Rectal smooth muscle tissue (tissue), 1 donor: Measurements from ENCODE around the gene GPC6.

Source experiments
- H3K27ac ChIP-seq: one replicate; pipeline ENCODE4 v1.7.0; 2013; ENCODE audit warnings: low read depth, low read length, inconsistent platforms
- H3K27me3 ChIP-seq: one replicate; pipeline ENCODE4 v1.7.0; 2013; ENCODE audit warnings: low read length; ENCODE audit not compliant: control insufficient read depth, insufficient read depth
- H3K36me3 ChIP-seq: one replicate; pipeline ENCODE4 v1.7.0; 2013; ENCODE audit warnings: low read length; ENCODE audit not compliant: control insufficient read depth, insufficient read depth
- H3K4me1 ChIP-seq: one replicate; pipeline ENCODE4 v1.7.0; 2013; ENCODE audit warnings: low read length; ENCODE audit not compliant: control insufficient read depth, insufficient read depth
- H3K4me3 ChIP-seq: one replicate; pipeline ENCODE4 v1.7.0; 2013; ENCODE audit warnings: low read length
- H3K9ac ChIP-seq: one replicate; pipeline ENCODE4 v1.7.0; 2013; ENCODE audit warnings: low read length

The GPC6 gene

DNA sequence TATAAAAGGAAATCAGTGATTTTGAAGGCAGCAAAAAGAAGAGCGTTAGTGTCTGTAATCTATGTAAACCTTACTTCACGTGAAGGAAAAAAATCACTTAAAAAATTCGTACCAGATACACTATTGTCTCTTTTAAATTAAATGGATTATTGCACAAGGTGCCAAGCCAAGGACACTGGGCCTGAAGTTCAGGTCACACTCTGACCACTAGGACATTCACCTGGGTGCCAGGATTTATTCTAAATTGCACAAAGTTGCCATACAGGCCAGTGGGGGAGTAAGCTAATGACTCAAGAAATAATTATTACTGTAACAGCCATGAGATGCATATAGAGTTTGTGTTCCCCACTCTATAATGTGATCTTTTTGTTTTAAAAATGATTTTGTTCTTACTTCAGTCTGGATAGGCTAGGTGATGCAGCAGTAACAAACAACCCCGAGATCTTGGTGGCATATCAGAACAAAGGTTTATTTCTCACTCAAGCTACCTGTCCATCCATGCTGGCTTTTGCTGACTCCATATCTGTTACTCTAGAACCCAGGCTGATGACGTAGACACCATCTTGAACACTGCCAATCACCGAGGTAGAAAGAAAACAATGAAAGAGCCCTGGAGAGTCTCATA, 1000.8 kb downstream of the GPC6 start:
- H3K9ac ChIP-seq: no peak overlapping the region

DNA sequence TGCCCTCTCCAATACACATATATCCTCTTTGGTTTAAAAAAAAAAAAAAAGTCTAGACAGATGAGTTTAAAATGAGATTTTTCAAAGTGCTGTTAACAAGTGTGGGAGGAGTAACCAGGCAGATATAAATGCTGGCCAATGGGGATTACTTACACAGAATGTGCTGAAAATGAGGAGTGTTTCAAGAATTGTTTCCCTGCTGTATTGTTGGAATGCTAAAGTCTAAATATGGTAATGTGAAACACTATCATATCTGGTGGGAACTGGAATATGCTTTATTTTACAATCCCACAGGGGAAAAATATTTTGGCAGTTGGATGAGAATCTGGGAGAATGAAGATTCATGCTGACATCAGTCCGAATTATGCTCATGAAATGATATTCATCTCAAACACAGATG, 1002.2 kb downstream of the GPC6 start:
- H3K4me1 ChIP-seq: peaks cover 2% of the 10 kb centered on the region
- H3K9ac ChIP-seq: no peak overlapping the region
- H3K27ac ChIP-seq: no peak overlapping the region
- no peak overlapping the region for H3K4me3 ChIP-seq
- H3K36me3 ChIP-seq: no peaks in the 10 kb centered on the region
- no peaks in the 10 kb centered on the region for H3K27me3 ChIP-seq

More for the DNA sequence above, 1000.8 kb downstream of the GPC6 start:
- Histone ChIP-seq H3K27ac (no peak overlapping the region), H3K27me3 (no peaks in the 10 kb centered on the region), H3K36me3 (no peaks in the 10 kb centered on the region), H3K4me3 (no peak overlapping the region), H3K4me1 (peaks cover 2% of the 10 kb centered on the region)

DNA sequence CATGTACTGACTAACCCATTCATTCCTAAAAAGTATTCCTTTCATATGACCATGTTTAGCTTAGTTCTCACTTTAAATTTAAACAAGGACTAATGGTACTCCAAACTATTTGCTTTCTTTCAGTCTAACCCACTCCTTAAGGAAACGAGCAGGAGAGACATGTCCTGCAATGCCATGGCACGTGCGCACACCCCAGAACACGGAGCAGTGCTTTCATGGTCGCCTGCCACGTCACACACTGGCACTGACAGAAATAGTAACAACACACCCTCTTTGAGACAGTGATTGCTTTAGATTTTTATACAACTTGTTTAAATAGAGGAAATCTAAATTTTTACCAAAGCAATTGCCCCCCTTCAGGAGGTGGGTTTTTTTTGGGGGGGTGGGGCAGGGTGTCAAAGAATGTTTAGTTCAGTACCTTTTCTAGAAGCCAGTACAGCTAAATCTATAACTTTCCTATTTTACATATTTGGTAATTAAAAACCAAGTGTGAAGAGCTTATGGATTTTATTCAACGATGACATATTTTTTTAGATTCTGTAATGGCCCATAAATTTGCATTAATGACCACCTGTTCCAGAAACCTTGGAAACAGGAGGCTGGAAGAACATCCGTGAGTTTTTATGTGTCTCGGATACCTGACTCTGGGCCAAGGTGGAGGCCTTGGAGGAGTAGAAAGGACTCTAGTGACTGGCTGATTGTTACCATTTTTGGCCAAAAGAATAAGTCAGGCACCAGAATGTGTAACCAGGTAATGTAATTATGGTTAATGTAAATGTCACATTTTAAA, 1005.7 kb downstream of the GPC6 start:
- no peaks in the 10 kb centered on the region for H3K36me3 ChIP-seq
- H3K9ac ChIP-seq: no peak overlapping the region
- no peak overlapping the region for H3K4me3 ChIP-seq
- peaks cover 2% of the 10 kb centered on the region for H3K4me1 ChIP-seq
- no peak overlapping the region for H3K27ac ChIP-seq
- no peaks in the 10 kb centered on the region for H3K27me3 ChIP-seq

DNA sequence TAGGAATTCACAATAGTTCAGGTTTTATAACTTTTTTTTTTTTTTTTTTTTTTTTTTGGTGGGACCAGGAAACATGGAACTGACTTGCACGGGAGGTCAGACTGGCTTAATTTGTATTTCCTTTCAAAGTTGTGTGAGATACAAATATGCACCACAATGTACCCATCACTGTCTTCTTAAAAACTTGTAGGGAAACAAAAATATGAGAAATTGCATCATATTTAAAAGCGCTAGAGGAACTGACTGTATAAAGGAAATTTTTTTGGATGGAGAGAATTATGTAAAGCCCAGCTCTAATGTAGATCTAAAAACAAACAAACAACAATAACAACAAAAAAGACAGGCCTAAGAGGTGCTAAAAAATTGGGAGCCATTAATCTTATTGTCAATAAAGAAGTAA, 1006.3 kb downstream of the GPC6 start:
- no peaks in the 10 kb centered on the region for H3K36me3 ChIP-seq
- H3K9ac ChIP-seq: no peak overlapping the region
- H3K27me3 ChIP-seq: no peaks in the 10 kb centered on the region
- H3K27ac ChIP-seq: no peak overlapping the region
- peaks cover 2% of the 10 kb centered on the region for H3K4me1 ChIP-seq
- H3K4me3 ChIP-seq: no peak overlapping the region

DNA sequence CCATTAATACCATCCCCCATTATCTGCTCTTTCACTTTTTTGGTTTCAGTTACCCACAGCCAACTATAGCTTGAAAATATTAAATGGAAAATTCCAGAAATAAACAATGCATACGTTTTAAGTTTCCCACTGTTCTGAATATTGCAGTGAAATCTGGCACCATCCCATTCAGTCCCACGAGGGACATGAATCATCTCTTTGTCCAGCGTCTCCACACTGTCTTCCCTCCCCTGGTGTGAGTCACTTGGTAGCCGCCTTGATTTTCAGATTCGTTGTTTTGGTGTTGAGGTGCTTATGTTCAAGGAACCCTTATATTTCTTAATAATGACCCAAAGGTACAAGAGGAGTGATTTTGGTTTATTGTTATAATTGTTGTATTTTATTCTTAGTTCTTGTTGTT, 1006.8 kb downstream of the GPC6 start:
- no peak overlapping the region for H3K27ac ChIP-seq
- no peak overlapping the region for H3K9ac ChIP-seq
- H3K4me3 ChIP-seq: no peak overlapping the region
- no peaks in the 10 kb centered on the region for H3K36me3 ChIP-seq
- no peaks in the 10 kb centered on the region for H3K27me3 ChIP-seq
- peaks cover 1% of the 10 kb centered on the region for H3K4me1 ChIP-seq

DNA sequence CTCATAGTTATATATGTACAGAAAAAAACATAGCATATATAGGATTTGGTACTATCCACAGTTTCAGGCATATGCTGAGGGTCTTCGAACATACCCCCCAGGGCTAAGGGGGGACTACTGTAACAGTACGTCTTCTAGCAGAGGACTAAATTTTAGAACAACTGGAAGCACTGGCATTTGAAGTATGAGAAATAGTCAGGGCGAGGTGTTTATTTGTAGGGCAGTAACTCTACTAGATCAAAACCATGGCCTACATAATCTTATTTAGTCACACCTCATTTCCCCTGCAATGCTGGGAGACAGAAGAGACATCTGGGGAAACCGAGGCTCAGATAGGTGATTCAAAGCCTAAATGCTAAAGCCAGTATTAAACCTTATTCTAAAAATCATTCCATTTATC, 1007.2 kb downstream of the GPC6 start:
- no peaks in the 10 kb centered on the region for H3K27me3 ChIP-seq
- H3K27ac ChIP-seq: no peak overlapping the region
- no peak overlapping the region for H3K4me3 ChIP-seq

DNA sequence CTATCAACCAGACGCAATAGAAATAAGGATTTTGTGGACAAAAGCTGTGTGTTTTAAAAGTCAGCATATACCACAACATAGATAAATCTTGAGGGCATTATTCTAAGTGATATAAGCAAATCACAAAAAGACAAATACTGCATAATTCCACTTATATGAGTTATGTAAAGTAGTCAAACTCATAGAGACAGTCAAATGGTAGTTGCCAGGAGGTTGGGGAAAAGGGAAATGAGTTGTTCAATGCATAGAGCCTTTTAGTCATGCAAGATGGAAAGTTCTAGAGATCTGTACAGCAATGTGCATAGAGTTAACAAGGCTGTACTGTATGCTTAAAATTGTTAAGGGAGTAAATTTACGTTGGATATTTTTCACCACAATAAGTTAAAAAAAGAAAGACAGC, 1008.1 kb downstream of the GPC6 start:
- no peaks in the 10 kb centered on the region for H3K36me3 ChIP-seq
- no peaks in the 10 kb centered on the region for H3K4me1 ChIP-seq
- no peak overlapping the region for H3K9ac ChIP-seq
- no peak overlapping the region for H3K27ac ChIP-seq
- H3K27me3 ChIP-seq: no peaks in the 10 kb centered on the region
- no peak overlapping the region for H3K4me3 ChIP-seq

More for the DNA sequence above, 1007.2 kb downstream of the GPC6 start:
- no peaks in the 10 kb centered on the region for H3K36me3 ChIP-seq
- H3K4me1 ChIP-seq: no peaks in the 10 kb centered on the region
- H3K9ac ChIP-seq: no peak overlapping the region

DNA sequence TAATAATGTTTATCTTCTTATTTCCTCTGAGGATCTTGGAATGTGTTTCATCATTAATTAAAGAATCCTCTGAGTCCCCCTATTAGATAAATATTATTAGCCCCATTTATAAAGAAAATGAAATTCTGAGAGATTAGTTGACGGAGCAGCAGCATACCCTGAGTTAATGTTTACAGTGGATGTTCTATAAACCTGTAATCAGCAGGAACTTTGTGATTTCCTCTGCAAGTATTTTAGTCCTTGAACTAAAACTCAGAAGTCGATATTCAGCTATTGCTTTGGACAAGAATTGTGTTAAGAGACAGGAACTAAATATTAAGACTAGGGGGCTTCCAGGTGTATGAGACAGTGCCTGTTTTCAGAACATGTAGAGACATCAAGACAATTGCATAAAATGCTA, 1009.5 kb downstream of the GPC6 start:
- Histone ChIP-seq H3K27ac (no peak overlapping the region), H3K9ac (no peak overlapping the region), H3K36me3 (no peaks in the 10 kb centered on the region), H3K27me3 (no peaks in the 10 kb centered on the region), H3K4me1 (no peaks in the 10 kb centered on the region), H3K4me3 (no peak overlapping the region)

DNA sequence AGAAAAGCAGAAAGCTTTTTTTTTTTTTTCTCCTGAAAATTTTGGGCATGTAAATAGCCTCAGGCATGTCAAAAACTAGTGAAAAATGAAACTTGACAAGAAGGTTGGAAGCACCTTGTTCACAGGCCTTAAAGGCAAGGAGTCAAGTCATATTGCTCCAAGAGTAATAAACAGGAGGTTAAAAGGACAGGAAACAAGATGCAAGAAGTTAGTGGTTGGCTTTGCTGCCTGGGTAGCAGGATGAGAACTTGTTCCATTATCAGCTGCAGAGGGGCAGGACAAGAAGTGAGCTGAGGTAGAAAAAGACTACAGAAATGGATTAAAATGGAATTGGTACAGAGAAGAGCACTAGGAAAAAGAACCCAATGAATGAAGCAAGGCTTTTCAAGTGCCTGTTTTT, 1010.3 kb downstream of the GPC6 start:
- Histone ChIP-seq H3K27ac (no peak overlapping the region), H3K4me1 (no peaks in the 10 kb centered on the region), H3K36me3 (no peaks in the 10 kb centered on the region), H3K4me3 (no peak overlapping the region), H3K27me3 (no peaks in the 10 kb centered on the region), H3K9ac (no peak overlapping the region)

DNA sequence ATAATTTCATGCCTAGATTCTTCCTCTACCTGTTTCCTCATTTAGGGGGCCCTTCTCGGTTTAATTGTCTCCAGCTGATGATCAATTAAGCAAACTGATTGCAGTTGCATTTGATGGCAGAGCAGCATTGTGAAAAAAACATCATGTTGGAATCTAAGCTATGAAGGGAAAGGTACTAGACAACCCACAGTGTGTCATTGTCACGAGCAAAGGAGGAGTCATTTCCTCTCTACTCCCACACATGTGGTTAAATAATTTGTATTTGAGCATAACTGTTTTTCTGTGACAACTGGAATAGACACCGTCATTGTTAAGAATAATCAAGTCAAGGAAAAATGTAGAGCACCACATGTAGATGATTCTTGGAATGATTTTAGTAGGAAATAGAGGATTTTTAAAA, 1012.5 kb downstream of the GPC6 start:
- Histone ChIP-seq H3K27ac (no peak overlapping the region), H3K4me1 (no peaks in the 10 kb centered on the region), H3K9ac (no peak overlapping the region), H3K4me3 (no peak overlapping the region), H3K36me3 (no peaks in the 10 kb centered on the region), H3K27me3 (no peaks in the 10 kb centered on the region)

DNA sequence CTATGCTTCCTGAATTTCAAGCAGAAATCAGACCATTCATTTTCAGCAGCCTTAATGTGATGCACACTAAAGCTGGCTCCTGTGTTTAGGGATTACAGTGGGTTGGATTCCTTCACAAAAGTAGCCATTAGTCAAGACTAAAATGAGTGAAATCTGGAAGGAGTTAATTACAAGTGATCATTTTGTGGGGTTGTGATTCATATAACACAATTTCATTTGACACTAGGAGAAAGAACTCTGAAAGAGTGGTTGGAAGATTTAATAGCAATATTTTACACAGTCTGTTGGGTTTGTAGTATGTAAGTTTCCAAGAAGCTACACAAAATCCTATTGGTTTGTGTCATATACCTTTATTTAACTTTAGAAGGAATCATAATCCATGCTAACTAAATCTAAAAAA, 1015.9 kb downstream of the GPC6 start:
- Histone ChIP-seq H3K9ac (no peak overlapping the region), H3K4me3 (no peak overlapping the region), H3K27ac (no peak overlapping the region), H3K27me3 (no peaks in the 10 kb centered on the region), H3K4me1 (no peaks in the 10 kb centered on the region), H3K36me3 (no peaks in the 10 kb centered on the region)

DNA sequence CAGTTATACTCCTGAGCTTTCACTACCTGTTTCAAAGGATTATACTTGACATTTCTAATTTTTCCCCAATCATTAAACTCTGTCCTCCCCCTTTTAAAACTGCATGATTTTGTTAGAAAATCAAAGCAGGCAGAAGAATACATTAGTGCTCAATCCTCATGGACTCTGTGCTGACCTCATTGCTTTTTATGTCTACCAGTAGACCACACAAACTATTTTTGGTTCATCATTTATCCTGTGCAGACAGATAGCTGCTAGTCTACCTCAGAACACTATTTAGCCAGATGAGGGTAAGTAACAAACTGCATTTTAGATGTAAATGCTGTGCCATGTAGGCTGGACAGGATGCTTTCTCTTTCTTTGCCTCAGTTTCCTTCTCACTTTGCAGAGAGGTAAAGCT, 1016.9 kb downstream of the GPC6 start:
- Histone ChIP-seq H3K27ac (no peak overlapping the region), H3K4me1 (no peaks in the 10 kb centered on the region), H3K27me3 (no peaks in the 10 kb centered on the region), H3K4me3 (no peak overlapping the region), H3K9ac (no peak overlapping the region), H3K36me3 (no peaks in the 10 kb centered on the region)

DNA sequence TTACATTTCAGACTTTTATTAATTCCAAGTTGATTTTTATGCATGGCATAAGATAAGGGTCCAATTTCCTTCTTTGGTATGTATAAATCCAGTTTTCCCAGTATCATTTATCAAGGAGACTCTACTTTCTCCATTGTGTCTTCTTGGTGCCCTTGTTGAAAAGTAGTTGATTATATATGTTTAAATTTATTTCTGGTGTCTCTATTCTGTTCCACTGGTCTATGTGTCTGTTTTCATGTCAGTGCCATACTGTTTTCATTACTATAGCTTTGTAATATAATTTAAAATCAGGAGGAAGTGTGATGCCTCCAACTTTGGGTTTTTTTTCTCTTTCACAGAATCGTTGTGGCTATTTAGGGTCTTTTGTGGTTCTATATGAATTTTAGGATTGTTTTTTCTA, 1019.9 kb downstream of the GPC6 start:
- Histone ChIP-seq H3K36me3 (no peaks in the 10 kb centered on the region), H3K27me3 (no peaks in the 10 kb centered on the region), H3K9ac (no peak overlapping the region)

More for the DNA sequence above, 1019.9 kb downstream of the GPC6 start:
- Histone ChIP-seq H3K4me1 (no peaks in the 10 kb centered on the region), H3K4me3 (no peak overlapping the region), H3K27ac (no peak overlapping the region)
